Nephron progenitor cell (in vitro differentiated cells): ENCODE measurements around the gene ZNF276.

ENCODE experiments used
- DNase-seq: peaks from one replicate; pipeline ENCODE4 v3.0.0; 2021
- H3K27ac Mint-ChIP-seq: 2 replicates; pipeline ENCODE4 v1.8.0; 2021; ENCODE audit warnings: mild to moderate bottlenecking, moderate library complexity, mixed read lengths
- H3K27me3 Mint-ChIP-seq: 2 replicates; pipeline ENCODE4 v1.8.0; 2021; ENCODE audit warnings: mild to moderate bottlenecking, low read depth, mixed read lengths; ENCODE audit not compliant: poor library complexity
- H3K36me3 Mint-ChIP-seq: 2 replicates; pipeline ENCODE4 v1.8.0; 2021; ENCODE audit warnings: low read depth, mixed read lengths
- H3K4me1 Mint-ChIP-seq: 2 replicates; pipeline ENCODE4 v1.8.0; 2021; ENCODE audit warnings: mixed read lengths
- H3K4me3 Mint-ChIP-seq: 2 replicates; pipeline ENCODE4 v1.8.0; 2021; ENCODE audit warnings: mild to moderate bottlenecking, moderate library complexity, mixed read lengths
- H3K9me3 Mint-ChIP-seq: 2 replicates; pipeline ENCODE4 v1.8.0; 2021; ENCODE audit warnings: mild to moderate bottlenecking, moderate library complexity, mixed read lengths
- CTCF ChIP-seq: fragments of 200-600 bp; sonication (generic); IDR thresholded peaks from 2 replicates; pipeline ENCODE4 v1.5.0; 2021; ENCODE audit warnings: antibody characterized with exemption

The ZNF276 gene

GRCh38 chr16:89700100-89700648 is 21.2 kb upstream of the ZNF276 start:
- DNase-seq, result peak; percentile 99
- Mint-ChIP-seq H3K9me3 (no peaks in the 10 kb centered on the region), H3K27me3 (peaks cover 25% of the 10 kb centered on the region), H3K4me1 (peaks cover 27% of the 10 kb centered on the region), H3K27ac (no peak overlapping the region), H3K36me3 (peaks cover 6% of the 10 kb centered on the region), H3K4me3 (peak overlapping the region; percentile 66)
- TF ChIP-seq CTCF, result peak; percentile 57

- H3K27ac Mint-ChIP-seq, result no peak overlapping the region
- TF ChIP-seq CTCF, result no peak
- peak; percentile 53 for DNase-seq
- peaks cover 6% of the 10 kb centered on the region for H3K36me3 Mint-ChIP-seq
- no peaks in the 10 kb centered on the region for H3K9me3 Mint-ChIP-seq
- peaks cover 27% of the 10 kb centered on the region for H3K27me3 Mint-ChIP-seq
- H3K4me3 Mint-ChIP-seq, result peak overlapping the region; percentile 78
- peaks cover 21% of the 10 kb centered on the region for H3K4me1 Mint-ChIP-seq
Measured at GRCh38 chr16:89700649-89701424, 20.5 kb upstream of the ZNF276 start.

GRCh38 chr16:89701425-89702406 is 19.6 kb upstream of the ZNF276 start, which contains the start of gene SPATA2L:
Gene SPATA2L (minus strand): TSS chr16:89701705. CDS start chr16:89701232, 473 bp downstream.
- Mint-ChIP-seq H3K4me3 (peak within 1 kb of the TSS; percentile 78), H3K4me1 (peaks cover 20% of the 10 kb centered on the region), H3K27me3 (peaks cover 27% of the 10 kb centered on the region), H3K9me3 (no peaks in the 10 kb centered on the region), H3K27ac (no peak within 1 kb of the TSS), H3K36me3 (peaks cover 6% of the 10 kb centered on the region)
- no peak for TF ChIP-seq CTCF
- peak; percentile 96 for DNase-seq

- Mint-ChIP-seq H3K9me3 (no peaks in the 10 kb centered on the region), H3K27me3 (peaks cover 27% of the 10 kb centered on the region), H3K36me3 (peaks cover 1% of the 10 kb centered on the region), H3K4me3 (no peak overlapping the region), H3K4me1 (peaks cover 19% of the 10 kb centered on the region), H3K27ac (no peak overlapping the region)
- no peak for TF ChIP-seq CTCF
- no peak for DNase-seq
Measured at GRCh38 chr16:89704281-89704680, 17.1 kb upstream of the ZNF276 start.

- peaks cover 21% of the 10 kb centered on the region for H3K4me1 Mint-ChIP-seq
- no peak for DNase-seq
- H3K36me3 Mint-ChIP-seq, result no peaks in the 10 kb centered on the region
- H3K27ac Mint-ChIP-seq, result no peak overlapping the region
- H3K4me3 Mint-ChIP-seq, result no peak overlapping the region
- no peak for TF ChIP-seq CTCF
- H3K9me3 Mint-ChIP-seq, result no peaks in the 10 kb centered on the region
- peaks cover 27% of the 10 kb centered on the region for H3K27me3 Mint-ChIP-seq
Measured at GRCh38 chr16:89705006-89705405, 16.3 kb upstream of the ZNF276 start.
